HG02642 (cell line): Measurements from ENCODE around the gene EXOC7.
"Not testable (repeated sequence)": the region's sequence is repeated elsewhere in the genome, so short reads cannot be mapped to it uniquely, and the experiment has no call there.

Experiments
- ATAC-seq: cut with Tn5 transposase; IDR thresholded peaks from one replicate; pipeline ENCODE4 v1.9.1; 2021; ENCODE audit warnings: mild to moderate bottlenecking; ENCODE audit not compliant: unreplicated experiment, poor library complexity

EXOC7 gene

DNA sequence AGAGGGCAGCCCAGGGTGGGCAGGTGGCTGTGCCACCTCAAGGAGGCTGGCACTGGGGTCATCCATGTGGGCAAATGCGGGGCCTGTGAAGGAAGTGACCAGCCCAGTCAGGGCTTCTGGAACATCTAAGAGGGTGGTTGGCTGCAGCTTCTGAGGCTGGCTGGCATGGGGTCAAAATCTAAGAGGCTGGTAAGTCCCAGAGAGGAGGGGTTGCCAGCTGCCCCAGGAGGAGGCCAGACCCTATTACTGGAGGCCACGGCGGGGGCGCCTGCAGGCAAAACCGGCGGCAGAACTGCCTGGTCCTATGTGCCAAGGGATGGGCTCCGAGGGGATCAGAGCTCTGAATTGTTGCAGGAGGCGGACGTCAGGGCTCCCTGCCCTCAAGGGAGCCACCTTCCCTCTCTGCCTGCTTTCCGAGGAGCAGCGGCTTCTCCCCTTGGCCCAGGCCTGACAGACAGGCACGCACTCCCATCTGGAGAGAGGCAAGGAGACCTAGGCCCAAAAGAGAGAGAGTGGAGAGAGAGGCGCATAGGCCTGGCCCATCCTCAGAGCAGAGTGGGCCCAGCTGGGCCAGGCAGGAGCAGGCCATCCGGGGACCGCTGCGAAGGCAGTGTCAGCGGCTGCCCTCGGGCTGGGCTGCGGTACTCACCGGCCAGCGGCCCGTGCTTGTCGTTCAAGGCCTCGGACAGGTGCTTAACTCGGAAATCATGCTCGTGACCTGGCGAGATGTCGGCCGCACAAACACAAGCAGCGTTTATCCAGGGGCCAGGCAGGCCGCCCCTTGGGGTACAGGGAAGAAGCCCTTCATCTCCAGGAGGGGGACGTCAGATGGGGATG, 13.7 kb downstream of the EXOC7 start:
- no peak for ATAC-seq

GRCh38 chr17:76088868-76089576, 14.6 kb downstream of the EXOC7 start:
- ATAC-seq = no peak

DNA sequence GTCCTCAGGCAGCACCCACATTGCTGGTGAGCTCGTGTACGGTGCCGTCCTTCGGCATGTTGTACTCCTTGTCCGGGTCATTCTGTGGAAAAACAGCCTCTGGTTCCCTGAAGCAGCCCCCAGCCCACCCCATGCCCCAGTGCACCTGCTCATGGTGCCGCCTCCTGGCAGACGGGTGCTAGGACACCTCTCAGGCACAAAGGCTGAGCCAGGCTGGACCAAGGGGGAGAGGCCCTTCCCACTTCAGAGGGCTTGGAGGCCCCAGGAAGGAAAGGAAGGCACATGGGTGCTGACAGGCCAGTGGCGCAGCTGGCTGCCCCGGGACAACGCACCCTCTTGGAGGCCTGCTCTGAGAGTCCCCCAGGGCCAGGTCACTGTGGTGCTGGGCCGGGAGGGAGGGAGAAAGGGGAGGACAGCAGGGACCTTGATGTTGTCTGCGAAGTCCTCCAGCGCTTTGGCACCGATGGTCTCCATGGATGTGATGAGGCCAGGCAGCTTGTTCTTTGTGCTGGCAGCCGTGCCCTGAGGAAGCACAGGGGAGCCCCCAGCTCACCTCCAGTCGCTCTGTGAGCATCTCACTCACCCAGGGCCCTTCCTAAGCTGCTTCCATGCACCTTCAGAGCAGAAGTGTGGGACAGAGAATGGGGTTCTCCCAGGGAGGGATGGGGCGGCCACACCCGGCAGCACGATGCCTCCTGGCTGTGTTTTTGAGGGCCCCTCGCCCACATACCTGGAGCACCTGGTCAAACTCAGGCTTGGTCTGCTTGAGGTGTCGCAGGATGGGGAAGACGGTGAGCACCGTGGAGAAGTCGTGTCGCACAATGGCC, 15.3 kb downstream of the EXOC7 start:
- ATAC-seq = no peak

- ATAC-seq = no peak
These were observed 16.1 kb downstream of the EXOC7 start for GRCh38 chr17:76087531-76087930.

GRCh38 chr17:76086384-76086783, 17.2 kb downstream of the EXOC7 start:
- no peak for ATAC-seq

DNA sequence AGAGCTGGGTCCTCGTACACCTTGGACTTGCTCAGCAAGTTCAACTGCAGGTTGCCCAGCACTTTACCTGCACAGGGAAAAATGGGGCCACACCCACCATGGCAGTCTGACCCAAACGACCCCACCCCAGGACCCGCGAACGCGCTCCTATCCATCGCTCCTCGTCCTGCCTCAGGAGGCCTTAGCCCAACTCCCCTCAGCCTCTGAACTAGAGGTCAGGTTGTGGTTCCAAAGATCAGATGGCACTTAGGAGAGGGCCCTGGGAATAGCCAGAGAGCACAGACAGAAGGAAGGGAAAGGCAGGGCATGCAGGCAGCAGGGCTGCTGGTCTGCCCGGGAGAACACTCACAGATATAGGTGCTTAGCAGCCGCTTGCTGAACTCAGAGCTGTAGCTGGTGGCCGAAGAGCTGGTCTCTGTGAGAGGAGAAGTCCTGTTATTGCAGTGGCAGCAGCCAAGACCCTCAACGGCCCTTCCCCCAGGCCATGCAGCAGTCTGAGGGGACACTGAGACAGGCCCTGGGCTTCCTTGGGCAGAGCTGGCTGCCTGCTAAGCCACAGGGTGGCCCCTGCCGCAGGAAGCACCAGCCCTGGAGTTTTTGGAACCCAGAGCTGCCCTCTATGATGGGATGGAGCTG, 17.7 kb downstream of the EXOC7 start:
- no peak for ATAC-seq

- no peak for ATAC-seq
These were observed 18.4 kb downstream of the EXOC7 start for GRCh38 chr17:76085066-76085730.

DNA sequence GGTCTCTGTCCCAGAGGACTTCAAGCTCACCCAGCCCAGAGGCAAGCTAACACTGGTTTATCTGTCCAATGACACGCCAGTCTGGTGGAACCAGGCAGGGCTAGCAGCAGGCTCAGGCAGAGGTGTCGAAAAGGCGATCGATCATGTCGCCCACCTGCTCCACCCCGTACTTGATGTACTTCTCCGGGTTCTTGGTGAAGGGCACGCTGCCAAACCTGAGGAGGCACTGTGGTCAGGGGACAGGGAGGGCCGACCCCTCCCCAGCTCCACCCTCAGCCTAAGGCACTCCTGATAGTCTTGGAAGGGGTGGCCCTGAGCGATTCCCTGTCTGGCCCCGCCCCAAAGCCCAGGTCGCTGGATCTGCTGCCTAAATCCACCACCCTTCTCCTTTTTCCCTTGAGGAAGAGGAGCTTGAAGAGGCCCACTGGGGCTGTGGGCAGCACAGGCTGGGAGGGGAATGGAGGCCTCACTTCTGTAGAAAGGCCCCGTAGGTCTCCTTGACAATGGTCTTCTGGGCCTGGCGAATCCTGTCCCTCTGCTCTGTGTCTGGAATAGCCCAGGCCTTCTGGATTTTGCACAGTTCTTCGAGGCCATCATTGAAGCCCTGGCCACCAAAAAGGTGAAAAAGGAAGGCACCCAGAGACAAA, 19.9 kb downstream of the EXOC7 start:
- no peak for ATAC-seq

- no peak for ATAC-seq
These were observed 21.0 kb downstream of the EXOC7 start for GRCh38 chr17:76082326-76083251.

DNA sequence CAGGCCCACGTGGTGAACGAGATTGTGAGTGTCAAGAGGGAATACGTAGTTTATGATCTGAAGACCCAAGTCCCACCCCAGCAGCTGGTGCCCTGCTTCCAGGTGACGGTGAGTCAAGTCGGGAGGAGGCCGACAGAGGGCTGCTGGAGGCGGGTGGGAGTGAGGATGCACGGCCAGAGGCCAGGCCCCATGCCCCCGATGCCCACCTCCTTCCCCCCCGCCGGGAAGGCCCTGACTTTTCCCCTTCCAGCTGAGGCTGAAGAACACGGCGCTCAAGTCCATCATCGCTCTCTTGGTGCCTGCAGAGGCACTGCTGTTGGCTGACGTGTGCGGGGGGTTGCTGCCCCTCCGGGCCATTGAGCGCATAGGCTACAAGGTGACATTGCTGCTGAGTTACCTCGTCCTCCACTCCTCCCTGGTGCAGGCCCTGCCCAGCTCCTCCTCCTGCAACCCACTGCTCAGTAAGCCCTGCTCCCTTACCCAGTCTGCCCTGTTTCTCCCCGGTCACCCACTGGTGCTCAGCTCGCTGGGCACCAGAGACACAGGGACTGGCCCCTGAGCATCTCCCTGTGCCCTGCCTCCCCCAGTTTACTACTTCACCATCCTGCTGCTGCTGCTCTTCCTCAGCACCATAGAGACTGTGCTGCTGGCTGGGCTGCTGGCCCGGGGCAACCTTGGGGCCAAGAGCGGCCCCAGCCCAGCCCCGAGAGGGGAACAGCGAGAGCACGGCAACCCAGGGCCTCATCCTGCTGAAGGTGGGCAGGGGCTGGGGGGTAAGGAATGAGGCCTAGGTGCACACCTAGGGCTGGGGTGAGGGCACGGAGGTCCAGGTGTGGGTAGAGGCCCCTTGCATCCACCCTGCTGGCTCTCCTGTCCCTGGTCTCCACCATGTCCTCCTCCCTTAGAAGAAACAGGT, 22.0 kb downstream of the EXOC7 start:
- no peak for ATAC-seq

DNA sequence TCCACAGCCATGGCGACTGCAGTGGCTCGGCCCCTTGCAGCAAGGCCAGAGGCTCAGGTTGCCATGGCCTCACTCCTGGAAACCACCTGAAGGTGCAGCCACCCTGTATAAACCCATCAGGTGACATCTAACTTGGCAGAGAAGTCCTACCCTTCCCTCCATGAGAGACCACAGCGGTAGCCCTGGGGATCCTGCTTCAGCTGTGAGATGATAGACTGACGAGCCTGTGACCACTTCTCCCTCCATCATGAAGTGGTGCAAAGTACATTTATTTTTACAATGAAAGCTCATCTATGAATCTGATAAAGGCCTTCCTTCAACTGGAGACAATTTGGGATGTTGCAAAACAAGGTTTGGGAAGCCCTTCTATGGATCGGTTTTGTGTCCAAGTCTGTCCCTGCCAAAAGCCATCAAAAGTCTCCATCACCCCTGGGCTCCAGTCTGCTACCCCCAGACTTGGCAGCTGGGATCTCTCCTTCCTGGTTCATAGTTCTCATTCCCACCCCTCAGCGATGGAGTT, 22.8 kb downstream of the EXOC7 start:
- no peak for ATAC-seq

GRCh38 chr17:76079956-76080767, 23.4 kb downstream of the EXOC7 start:
- ATAC-seq = no peak

- ATAC-seq = no peak
These were observed 24.0 kb downstream of the EXOC7 start for GRCh38 chr17:76079535-76079955.

GRCh38 chr17:76078860-76079534, 24.6 kb downstream of the EXOC7 start, which contains the start of gene ZACN:
Gene ZACN, plus strand, starts transcription at chr17:76079182. Its CDS starts 83 bp downstream, at chr17:76079265.
- no peak for ATAC-seq

- not testable (repeated sequence) for ATAC-seq
These were observed 25.2 kb downstream of the EXOC7 start for GRCh38 chr17:76078370-76078769.
